Fibroblast of lung (primary cell): ENCODE measurements around the gene PRKAG2. TPM values are rescaled to one million over a fixed set of nuclear protein-coding genes. Genes with fewer than 3 reads are reported as not detected.

Experiments used
- DNase-seq, 2 donors: peaks; one replicate each; pipeline versions ENCODE4 v3.0.0 to v3.0.0-alpha.2; 2010; ENCODE audit warnings: low read depth in 2 of 2
- H2AFZ ChIP-seq: 2 replicates; pipeline ENCODE4 v1.5.1; 2012; ENCODE audit warnings: low read length, control low read depth, inconsistent platforms
- H3K27ac ChIP-seq: 2 replicates; pipeline ENCODE4 v1.5.1; 2011; ENCODE audit warnings: low read length, control low read depth; ENCODE audit not compliant: insufficient read depth
- H3K27me3 ChIP-seq: 2 replicates; pipeline ENCODE4 v1.5.1; 2011; ENCODE audit warnings: mild to moderate bottlenecking, low read length; ENCODE audit not compliant: control insufficient read depth, insufficient read depth
- H3K36me3 ChIP-seq: 2 replicates; pipeline ENCODE4 v1.5.1; 2011; ENCODE audit warnings: low read length; ENCODE audit not compliant: control insufficient read depth, insufficient read depth
- H3K4me1 ChIP-seq: 2 replicates; pipeline ENCODE4 v1.5.1; 2011; ENCODE audit warnings: low read length; ENCODE audit not compliant: control insufficient read depth, insufficient read depth; ENCODE audit errors: extremely low read depth
- H3K4me2 ChIP-seq: 2 replicates; pipeline ENCODE4 v1.5.1; 2011; ENCODE audit warnings: low read length, control low read depth; ENCODE audit not compliant: insufficient read depth; ENCODE audit errors: extremely low read depth
- H3K4me3 ChIP-seq, 4 experiments: fragments of 200-600 bp in 1 of 4; sonication (generic) in 1 of 4; replicated peaks in 1 of 4; 2 replicates each; pipeline ENCODE4 v1.5.1; 2011 to 2016; ENCODE audit warnings: low read length in 4 of 4, low read depth in 3 of 4, mild to moderate bottlenecking in 3 of 4, control low read depth in 2 of 4, inconsistent platforms in 1 of 4, mixed read lengths in 1 of 4; ENCODE audit not compliant: insufficient read depth in 1 of 4; ENCODE audit errors: control extremely low read depth in 1 of 4
- H3K79me2 ChIP-seq: 2 replicates; pipeline ENCODE4 v1.5.1; 2012; ENCODE audit warnings: mild to moderate bottlenecking, low read length, inconsistent platforms; ENCODE audit not compliant: control insufficient read depth, insufficient read depth
- H3K9ac ChIP-seq: 2 replicates; pipeline ENCODE4 v1.5.1; 2011; ENCODE audit warnings: mild to moderate bottlenecking, low read length, control low read depth; ENCODE audit not compliant: insufficient read depth
- H3K9me3 ChIP-seq: 2 replicates; pipeline ENCODE4 v1.5.1; 2012; ENCODE audit warnings: low read depth, low read length; ENCODE audit not compliant: control insufficient read depth, insufficient read depth
- H4K20me1 ChIP-seq: 2 replicates; pipeline ENCODE4 v1.5.1; 2011; ENCODE audit warnings: low read length; ENCODE audit not compliant: control insufficient read depth, insufficient read depth; ENCODE audit errors: extremely low read depth
- CTCF ChIP-seq, 2 donors: IDR thresholded peaks in 1 of 2; conservative IDR thresholded peaks in 1 of 2; 1 replicate in 1 of 2; 2 replicates in 1 of 2; pipeline ENCODE4 v1.5.1; 2011 to 2012; ENCODE audit warnings: low read length in 2 of 2, control low read depth in 1 of 2, inconsistent platforms in 1 of 2, low read depth in 1 of 2, mild to moderate bottlenecking in 1 of 2
- EZH2 ChIP-seq: IDR thresholded peaks from 2 replicates; pipeline ENCODE4 v1.5.1; 2012; ENCODE audit warnings: low read length, control low read depth, mild to moderate bottlenecking; ENCODE audit errors: missing control alignments
- polyA plus RNA-seq, 2 donors: library from polyadenylated mRNA; depleted of rRNA in 1 of 2; stranded (reverse) in 1 of 2; unstranded in 1 of 2; fragments of >200 nt; gene quantifications; 2 replicates each; pipeline ENCODE4 v1.2.1, GENCODE V29; 2011 to 2012; ENCODE audit warnings: missing spikeins in 1 of 2
- total RNA-seq: library from RNA; depleted of rRNA; stranded (reverse); fragments of >200 nt; gene quantifications from 2 replicates; pipeline ENCODE4 v1.2.1, GENCODE V29; 2014

The PRKAG2 gene
- total and polyA plus RNA-seq, 2 donors (not counting 1 experiment from before 2014, with no cell fraction given) = 11.9 to 56.7 TPM

GRCh38 chr7:151556592-151556991 is 320.3 kb downstream of the PRKAG2 start:
- H3K9me3 ChIP-seq = no peaks in the 10 kb centered on the region

GRCh38 chr7:151553356-151553755 is 323.6 kb downstream of the PRKAG2 start:
- no peaks in the 10 kb centered on the region for H4K20me1 ChIP-seq
- H3K79me2 ChIP-seq = no peaks in the 10 kb centered on the region
- H3K4me2 ChIP-seq = no peak overlapping the region
- no peak overlapping the region for H2AFZ ChIP-seq
- H3K27me3 ChIP-seq = no peaks in the 10 kb centered on the region
- no peak for DNase-seq
- no peak overlapping the region for H3K27ac ChIP-seq
- no peaks in the 10 kb centered on the region for H3K4me1 ChIP-seq
- H3K4me3 ChIP-seq = no peak overlapping the region
- H3K9ac ChIP-seq = no peak overlapping the region
- H3K36me3 ChIP-seq = no peaks in the 10 kb centered on the region
- no peaks in the 10 kb centered on the region for H3K9me3 ChIP-seq
- TF ChIP-seq EZH2 = no peak
- no peak for TF ChIP-seq CTCF (conservative IDR thresholded peaks at IDR 0.05 in 1 of 2, IDR thresholded peaks at IDR 0.05 in 1 of 2; ENCODE audit: low read depth in 1 of 2, low read length in 2 of 2)

More at GRCh38 chr7:151556592-151556991, 320.3 kb downstream of the PRKAG2 start:
- H3K27me3 ChIP-seq = no peaks in the 10 kb centered on the region
- no peak overlapping the region for H3K27ac ChIP-seq
- H3K4me1 ChIP-seq = no peaks in the 10 kb centered on the region
- no peak overlapping the region for H3K4me3 ChIP-seq
- H2AFZ ChIP-seq = no peak overlapping the region
- TF ChIP-seq EZH2 (no peak), CTCF (conservative IDR thresholded peaks at IDR 0.05 in 1 of 2, IDR thresholded peaks at IDR 0.05 in 1 of 2; ENCODE audit: low read depth in 1 of 2, low read length in 2 of 2) (no peak)
- no peaks in the 10 kb centered on the region for H4K20me1 ChIP-seq
- no peak overlapping the region for H3K4me2 ChIP-seq
- no peaks in the 10 kb centered on the region for H3K79me2 ChIP-seq
- DNase-seq = no peak
- no peak overlapping the region for H3K9ac ChIP-seq
- no peaks in the 10 kb centered on the region for H3K36me3 ChIP-seq

- TF ChIP-seq EZH2 = no peak
- no peak for TF ChIP-seq CTCF (conservative IDR thresholded peaks at IDR 0.05 in 1 of 2, IDR thresholded peaks at IDR 0.05 in 1 of 2; ENCODE audit: low read depth in 1 of 2, low read length in 2 of 2)
- H3K27me3 ChIP-seq = peaks cover under 1% of the 10 kb centered on the region
These were observed 324.4 kb downstream of the PRKAG2 start for GRCh38 chr7:151552352-151553028.

More at GRCh38 chr7:151552352-151553028, 324.4 kb downstream of the PRKAG2 start:
- H3K9ac ChIP-seq = no peak overlapping the region
- no peaks in the 10 kb centered on the region for H3K9me3 ChIP-seq
- no peak overlapping the region for H3K4me3 ChIP-seq
- H3K36me3 ChIP-seq = no peaks in the 10 kb centered on the region
- no peak overlapping the region for H2AFZ ChIP-seq
- no peaks in the 10 kb centered on the region for H3K79me2 ChIP-seq
- H3K4me1 ChIP-seq = no peaks in the 10 kb centered on the region
- H3K4me2 ChIP-seq = no peak overlapping the region
- no peaks in the 10 kb centered on the region for H4K20me1 ChIP-seq
- DNase-seq = no peak
- no peak overlapping the region for H3K27ac ChIP-seq
